Liver (tissue), 9 donors: Measurements from ENCODE around the gene CA5A. TPM values are rescaled to one million over a fixed set of nuclear protein-coding genes. Genes with fewer than 3 reads are reported as not detected.

Experiments used
- DNase-seq: peaks from one replicate; pipeline ENCODE4 v3.0.0-alpha.2; 2017; ENCODE audit warnings: low spot score
- H3K27ac ChIP-seq, 2 donors: one replicate each; pipeline ENCODE4 v1.7.0; 2013; ENCODE audit warnings: inconsistent platforms in 2 of 2, low read length in 2 of 2, control low read depth in 1 of 2, low read depth in 1 of 2, mild to moderate bottlenecking in 1 of 2
- H3K27me3 ChIP-seq, 4 donors: one replicate each; pipeline versions ENCODE4 v1.6.1 to v1.7.0; 2013; ENCODE audit warnings: low read length in 3 of 4, inconsistent platforms in 1 of 4, mild to moderate bottlenecking in 1 of 4, moderate library complexity in 1 of 4; ENCODE audit not compliant: control insufficient read depth in 4 of 4, insufficient read depth in 4 of 4
- H3K36me3 ChIP-seq, 4 donors: one replicate each; pipeline versions ENCODE4 v1.6.1 to v1.7.0; 2013; ENCODE audit warnings: low read length in 3 of 4, mild to moderate bottlenecking in 3 of 4, low read depth in 1 of 4, moderate library complexity in 1 of 4; ENCODE audit not compliant: control insufficient read depth in 4 of 4, insufficient read depth in 3 of 4
- H3K4me1 ChIP-seq, 4 donors: one replicate each; pipeline versions ENCODE4 v1.6.1 to v1.7.0; 2013; ENCODE audit warnings: low read length in 3 of 4, mild to moderate bottlenecking in 3 of 4, moderate library complexity in 1 of 4; ENCODE audit not compliant: control insufficient read depth in 4 of 4, insufficient read depth in 4 of 4
- H3K4me3 ChIP-seq, 3 donors: one replicate each; pipeline versions ENCODE4 v1.6.1 to v1.7.0; 2013; ENCODE audit warnings: low read length in 3 of 3, control low read depth in 1 of 3, low read depth in 1 of 3, mild to moderate bottlenecking in 1 of 3
- H3K9ac ChIP-seq, 2 donors: one replicate each; pipeline ENCODE4 v1.7.0; 2013; ENCODE audit warnings: low read length in 2 of 2, mild to moderate bottlenecking in 2 of 2, moderate library complexity in 2 of 2, control low read depth in 1 of 2, low read depth in 1 of 2
- H3K9me3 ChIP-seq, 4 donors: one replicate each; pipeline versions ENCODE4 v1.6.1 to v1.7.0; 2013; ENCODE audit warnings: low read length in 3 of 4; ENCODE audit not compliant: control insufficient read depth in 4 of 4
- CTCF ChIP-seq: fragments of 150-350 bp; IDR thresholded peaks from 2 replicates; pipeline ENCODE4 v1.5.1; 2017; ENCODE audit warnings: improper control_type of control experiment, low read depth, low read length; ENCODE audit not compliant: missing input control
- EGR1 ChIP-seq, 2 donors: IDR thresholded peaks; 2 replicates each; pipeline ENCODE4 v1.6.1; 2016 to 2018; ENCODE audit warnings: antibody characterized with exemption in 2 of 2, low read depth in 2 of 2
- FOXA1 ChIP-seq: IDR thresholded peaks from 2 replicates; pipeline ENCODE4 v1.6.1; 2016; ENCODE audit warnings: antibody characterized with exemption
- GABPA ChIP-seq, 2 donors: IDR thresholded peaks in 1 of 2; conservative IDR thresholded peaks in 1 of 2; 2 replicates each; pipeline ENCODE4 v1.6.1; 2016; ENCODE audit warnings: antibody characterized with exemption in 2 of 2, mild to moderate bottlenecking in 1 of 2, moderate library complexity in 1 of 2
- HNF4A ChIP-seq, 2 donors: conservative IDR thresholded peaks; 2 replicates each; pipeline ENCODE4 v1.6.1; 2016; ENCODE audit warnings: antibody characterized with exemption in 2 of 2, mild to moderate bottlenecking in 2 of 2
- HNF4G ChIP-seq: IDR thresholded peaks from 2 replicates; pipeline ENCODE4 v1.6.1; 2016; ENCODE audit warnings: antibody characterized with exemption
- JUND ChIP-seq, 2 donors: IDR thresholded peaks; 2 replicates each; pipeline ENCODE4 v1.6.1; 2016; ENCODE audit warnings: antibody characterized with exemption in 2 of 2
- NR2F2 ChIP-seq: IDR thresholded peaks from 2 replicates; pipeline ENCODE4 v1.6.1; 2016; ENCODE audit warnings: antibody characterized with exemption
- RAD21 ChIP-seq, 2 donors: IDR thresholded peaks; 2 replicates each; pipeline ENCODE4 v1.6.1; 2016; ENCODE audit warnings: antibody characterized with exemption in 2 of 2, mild to moderate bottlenecking in 2 of 2
- SP1 ChIP-seq: IDR thresholded peaks from 2 replicates; pipeline ENCODE4 v1.6.1; 2018; ENCODE audit warnings: antibody characterized with exemption, mild to moderate bottlenecking
- TAF1 ChIP-seq: conservative IDR thresholded peaks from 2 replicates; pipeline ENCODE4 v1.6.1; 2016; ENCODE audit warnings: antibody characterized with exemption, mild to moderate bottlenecking
- ZBTB33 ChIP-seq: IDR thresholded peaks from 2 replicates; pipeline ENCODE4 v1.6.1; 2016; ENCODE audit warnings: antibody characterized with exemption
- WGBS: extraction: QIAGEN DNeasy Blood & Tissue Kit; methylation state at CpG from one replicate; pipeline ENCODE4 v1.1.7; 2013; 5-methylcytosine and 5-hydroxymethylcytosine counted together
- polyA plus RNA-seq, 2 donors: library from polyadenylated mRNA; stranded (reverse) in 1 of 2; unstranded in 1 of 2; fragments of 200-250 nt in 1 of 2; fragments of >200 nt in 1 of 2; fragmentation: Nextera tagmentation in 1 of 2; extraction: Ambion mirVana in 1 of 2; gene quantifications; one replicate each; pipeline versions ENCODE4 v1.2.1 to v1.2.3, GENCODE V29; 2013 to 2015
- total RNA-seq, 2 donors: library from RNA; depleted of rRNA; stranded (reverse); fragments of >200 nt; gene quantifications; one replicate each; pipeline ENCODE4 v1.2.3, GENCODE V29; 2014
- TF ChIP-seq, protein P1 (sequence below): IDR thresholded peaks from 2 replicates; pipeline ENCODE4 v1.6.1; 2016; ENCODE audit warnings: antibody characterized with exemption
- donor health status: healthy.
- donor health status: healthy.
- donor health status: healthy.
- donor health status: healthy.
- donor health status: healthy.

CA5A gene
- total and polyA plus RNA-seq, 4 donors = 12.3 to 66.8 (median 33.6) TPM

DNA sequence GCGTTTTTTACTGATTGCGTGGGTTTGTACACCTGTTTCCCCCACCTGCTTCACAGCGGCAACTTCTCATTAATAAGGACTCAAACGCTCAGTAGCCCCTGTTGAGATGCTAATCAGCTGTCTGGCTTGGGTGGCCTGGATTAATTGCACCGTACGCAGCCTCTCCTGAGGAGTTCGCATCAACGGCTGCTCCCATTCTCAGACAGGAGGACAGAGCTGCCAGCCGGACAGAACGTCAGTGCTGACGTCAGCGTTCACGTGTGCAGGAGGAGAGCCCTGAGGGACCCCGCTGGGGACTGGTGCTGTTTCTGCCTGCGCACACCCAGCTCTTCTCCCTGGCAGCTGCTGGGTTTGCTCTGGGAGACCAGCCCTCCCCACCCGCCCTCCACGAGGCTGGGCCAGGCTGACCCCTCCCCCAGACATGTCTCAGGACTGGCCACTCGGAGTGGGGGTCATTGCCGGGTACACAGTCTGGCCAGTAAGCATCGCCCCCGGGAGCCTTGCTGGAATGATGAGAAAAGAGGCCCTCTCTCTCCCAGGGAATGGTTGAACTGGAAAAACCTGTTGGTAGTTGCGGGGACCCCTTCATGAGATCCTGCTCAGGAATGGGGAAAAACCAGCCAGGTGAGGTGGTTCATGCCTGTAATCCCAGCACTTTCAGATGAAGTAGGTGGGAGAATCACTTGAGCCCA lies 9.2 kb upstream of the CA5A start:
- no peaks in the 10 kb centered on the region for H3K36me3 ChIP-seq
- H3K4me3 ChIP-seq = peak overlapping the region in 2 of 3 donors; percentile 9 to 12
- peak; percentile 47 for DNase-seq
- peak overlapping the region; percentile 15 to 53 for H3K27ac ChIP-seq
- H3K27me3 ChIP-seq = no peaks in the 10 kb centered on the region
- H3K4me1 ChIP-seq = peaks cover 0 to 15% (median 8%) of the 10 kb centered on the region in 4 donors
- TF ChIP-seq CTCF = no peak
- TF ChIP-seq JUND (IDR thresholded peaks at IDR 0.05) = no peak
- peak; percentile 17 for TF ChIP-seq SP1
- no peak for TF ChIP-seq NR2F2
- TF ChIP-seq RAD21 (IDR thresholded peaks at IDR 0.05) = no peak
- no peaks in the 10 kb centered on the region for H3K9me3 ChIP-seq
- 51% methylated on average over 22 of the region's 22 CpGs for WGBS
- H3K9ac ChIP-seq = peak overlapping the region; percentile 12 to 42

- Histone ChIP-seq H3K4me3 (no peak overlapping the region), H3K27me3 (no peaks in the 10 kb centered on the region), H3K4me1 (peaks cover 0 to under 1% (median 0%) of the 10 kb centered on the region in 4 donors), H3K9ac (no peak overlapping the region), H3K27ac (no peak overlapping the region), H3K36me3 (peaks cover 0 to 2% (median 0%) of the 10 kb centered on the region in 4 donors), H3K9me3 (no peaks in the 10 kb centered on the region)
- TF ChIP-seq EGR1 (IDR thresholded peaks at IDR 0.05; ENCODE audit: low read depth in 2 of 2) (no peak), NR2F2 (no peak), JUND (IDR thresholded peaks at IDR 0.05) (no peak), TAF1 (no peak), HNF4A (conservative IDR thresholded peaks at IDR 0.05) (no peak), GABPA (IDR thresholded peaks at IDR 0.05 in 1 of 2, conservative IDR thresholded peaks at IDR 0.05 in 1 of 2) (no peak)
- DNase-seq = no peak
- 59% methylated on average over 5 of the region's 5 CpGs for WGBS
Measured at GRCh38 chr16:87942680-87943079, 6.4 kb upstream of the CA5A start.

- WGBS = 96% methylated on average over 13 of the region's 13 CpGs
- Histone ChIP-seq H3K27ac (no peak overlapping the region), H3K4me1 (peaks cover 0 to 7% (median 0%) of the 10 kb centered on the region in 4 donors), H3K27me3 (no peaks in the 10 kb centered on the region), H3K9me3 (no peaks in the 10 kb centered on the region), H3K4me3 (no peak overlapping the region), H3K36me3 (peaks cover 0 to 2% (median 0%) of the 10 kb centered on the region in 4 donors), H3K9ac (no peak overlapping the region)
- TF ChIP-seq FOXA1 (no peak), GABPA (IDR thresholded peaks at IDR 0.05 in 1 of 2, conservative IDR thresholded peaks at IDR 0.05 in 1 of 2) (no peak), NR2F2 (no peak), HNF4G (no peak), ZBTB33 (no peak), JUND (IDR thresholded peaks at IDR 0.05) (no peak)
- TF ChIP-seq, protein P1, sequence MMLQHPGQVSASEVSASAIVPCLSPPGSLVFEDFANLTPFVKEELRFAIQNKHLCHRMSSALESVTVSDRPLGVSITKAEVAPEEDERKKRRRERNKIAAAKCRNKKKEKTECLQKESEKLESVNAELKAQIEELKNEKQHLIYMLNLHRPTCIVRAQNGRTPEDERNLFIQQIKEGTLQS = no peak
- no peak for DNase-seq
Measured at GRCh38 chr16:87939562-87940423, 3.5 kb upstream of the CA5A start.
